Vagina (tissue), 2 donors: ENCODE results near the gene ITGAL. TPM values are rescaled to one million over a fixed set of nuclear protein-coding genes. Genes with fewer than 3 reads are reported as not detected.

Experiments used
- DNase-seq, 2 donors: peaks; one replicate each; pipeline ENCODE4 v3.0.0-alpha.2; 2017; ENCODE audit errors: extremely low spot score in 2 of 2
- H3K27ac ChIP-seq: fragments of 200-600 bp; sonication (generic); one replicate; pipeline ENCODE4 v1.5.1; 2019
- H3K27me3 ChIP-seq: fragments of 200-600 bp; sonication (generic); one replicate; pipeline ENCODE4 v1.5.1; 2019
- H3K36me3 ChIP-seq, 2 donors: fragments of 200-600 bp; sonication (generic); one replicate each; pipeline ENCODE4 v1.5.1; 2017 to 2019
- H3K4me1 ChIP-seq: fragments of 200-600 bp; sonication (generic); one replicate; pipeline ENCODE4 v1.5.1; 2019
- H3K4me3 ChIP-seq, 2 donors: fragments of 200-600 bp; sonication (generic); 1 replicate in 1 of 2; 2 replicates in 1 of 2; pipeline ENCODE4 v1.5.1; 2016 to 2019
- H3K9me3 ChIP-seq: fragments of 200-600 bp; sonication (generic); one replicate; pipeline ENCODE4 v1.5.1; 2019
- POLR2A ChIP-seq, 2 donors: fragments of 450-650 bp; IDR thresholded peaks; one replicate each; pipeline ENCODE4 v1.6.1; 2017; ENCODE audit warnings: antibody characterized with exemption in 2 of 2, mild to moderate bottlenecking in 2 of 2, moderate library complexity in 2 of 2
- POLR2AphosphoS5 ChIP-seq, 2 donors: sonication (generic); formaldehyde crosslinking; IDR thresholded peaks; one replicate each; pipeline ENCODE4 v1.9.0; 2017; ENCODE audit warnings: antibody characterized with exemption in 2 of 2, mild to moderate bottlenecking in 2 of 2, low read depth in 1 of 2; ENCODE audit not compliant: insufficient read depth in 1 of 2
- intact Hi-C: fragments of 100-400 bp; cut with DNase I; formaldehyde crosslinking; loops from one replicate; pipeline ENCODE4 v1.15.1; 2023
- total RNA-seq: library from RNA; depleted of rRNA; stranded (reverse); fragments of >200 nt; gene quantifications from one replicate; pipeline ENCODE4 v1.2.3, GENCODE V29; 2016
- TF ChIP-seq, protein P1 (sequence below), 3 experiments: fragments of 450-650 bp in 2 of 3; fragments of 200-600 bp in 1 of 3; sonication (generic) in 1 of 3; IDR thresholded peaks; one replicate each; pipeline ENCODE4 v1.5.1; 2017 to 2019; ENCODE audit warnings: antibody characterized with exemption in 3 of 3, mild to moderate bottlenecking in 2 of 3, moderate library complexity in 2 of 3

Gene ITGAL
- total RNA-seq, 1 donor from 2014 or later: 5.4 TPM

DNA sequence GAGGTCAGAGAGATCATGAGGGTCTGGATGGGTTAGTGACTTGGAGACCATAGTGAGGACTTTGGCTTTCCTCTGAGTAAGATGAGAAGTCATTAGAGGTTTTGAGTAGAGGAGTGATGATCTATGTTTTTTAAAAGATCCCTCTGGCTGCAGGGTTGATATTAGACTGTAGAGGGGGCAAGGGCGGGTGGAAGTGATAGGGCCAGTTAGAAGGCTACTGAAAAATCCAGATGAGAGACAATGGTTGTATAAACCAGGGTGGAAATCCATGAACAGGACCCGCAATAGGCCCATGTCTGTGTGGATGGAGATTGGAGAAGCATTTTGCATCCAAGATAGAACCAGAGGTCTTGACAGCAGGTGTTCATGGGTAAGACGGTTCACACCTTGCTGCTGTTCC lies 9.8 kb downstream of the ITGAL start:
- Histone ChIP-seq H3K9me3 (no peaks in the 10 kb centered on the region), H3K4me1 (no peaks in the 10 kb centered on the region), H3K27me3 (no peaks in the 10 kb centered on the region), H3K27ac (no peak overlapping the region), H3K36me3 (no peaks in the 10 kb centered on the region), H3K4me3 (no peak overlapping the region)
- TF ChIP-seq, protein P1, sequence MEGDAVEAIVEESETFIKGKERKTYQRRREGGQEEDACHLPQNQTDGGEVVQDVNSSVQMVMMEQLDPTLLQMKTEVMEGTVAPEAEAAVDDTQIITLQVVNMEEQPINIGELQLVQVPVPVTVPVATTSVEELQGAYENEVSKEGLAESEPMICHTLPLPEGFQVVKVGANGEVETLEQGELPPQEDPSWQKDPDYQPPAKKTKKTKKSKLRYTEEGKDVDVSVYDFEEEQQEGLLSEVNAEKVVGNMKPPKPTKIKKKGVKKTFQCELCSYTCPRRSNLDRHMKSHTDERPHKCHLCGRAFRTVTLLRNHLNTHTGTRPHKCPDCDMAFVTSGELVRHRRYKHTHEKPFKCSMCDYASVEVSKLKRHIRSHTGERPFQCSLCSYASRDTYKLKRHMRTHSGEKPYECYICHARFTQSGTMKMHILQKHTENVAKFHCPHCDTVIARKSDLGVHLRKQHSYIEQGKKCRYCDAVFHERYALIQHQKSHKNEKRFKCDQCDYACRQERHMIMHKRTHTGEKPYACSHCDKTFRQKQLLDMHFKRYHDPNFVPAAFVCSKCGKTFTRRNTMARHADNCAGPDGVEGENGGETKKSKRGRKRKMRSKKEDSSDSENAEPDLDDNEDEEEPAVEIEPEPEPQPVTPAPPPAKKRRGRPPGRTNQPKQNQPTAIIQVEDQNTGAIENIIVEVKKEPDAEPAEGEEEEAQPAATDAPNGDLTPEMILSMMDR (IDR thresholded peaks at IDR 0.05): no peak
- TF ChIP-seq POLR2AphosphoS5 (IDR thresholded peaks at IDR 0.05; ENCODE audit: insufficient read depth in 1 of 2, low read depth in 1 of 2) (no peak), POLR2A (IDR thresholded peaks at IDR 0.05) (no peak)
- no peak for DNase-seq
- intact Hi-C loops: no loop called here

DNA sequence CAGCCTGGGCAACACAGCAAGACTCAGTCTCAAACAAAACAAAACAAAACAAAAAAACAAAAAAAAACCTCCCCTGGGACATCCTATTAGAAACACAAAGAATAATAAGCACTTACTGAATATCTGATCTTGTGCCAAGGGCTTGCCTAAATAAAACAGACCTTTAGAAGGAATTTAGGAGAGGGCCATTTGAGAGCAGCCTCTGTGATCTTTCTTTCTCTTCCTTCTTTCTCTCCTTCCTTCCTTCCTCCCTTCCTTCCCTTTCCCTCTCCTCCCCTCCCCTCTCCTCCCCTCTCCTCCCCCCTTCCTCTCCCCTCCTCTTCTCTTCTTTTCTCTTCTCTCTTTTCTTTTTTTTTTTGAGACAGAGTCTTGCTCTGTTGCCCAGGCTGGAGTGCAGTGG lies 12.3 kb downstream of the ITGAL start:
- no peaks in the 10 kb centered on the region for H3K9me3 ChIP-seq
- H3K36me3 ChIP-seq: no peaks in the 10 kb centered on the region
- TF ChIP-seq POLR2A (IDR thresholded peaks at IDR 0.05): no peak
- TF ChIP-seq POLR2AphosphoS5 (IDR thresholded peaks at IDR 0.05; ENCODE audit: insufficient read depth in 1 of 2, low read depth in 1 of 2): no peak
- TF ChIP-seq, protein P1 (IDR thresholded peaks at IDR 0.05): no peak
- DNase-seq: no peak
- no peak overlapping the region for H3K4me3 ChIP-seq
- no peak overlapping the region for H3K27ac ChIP-seq
- intact Hi-C loops: no loop called here
- H3K4me1 ChIP-seq: no peaks in the 10 kb centered on the region
- H3K27me3 ChIP-seq: no peaks in the 10 kb centered on the region

DNA sequence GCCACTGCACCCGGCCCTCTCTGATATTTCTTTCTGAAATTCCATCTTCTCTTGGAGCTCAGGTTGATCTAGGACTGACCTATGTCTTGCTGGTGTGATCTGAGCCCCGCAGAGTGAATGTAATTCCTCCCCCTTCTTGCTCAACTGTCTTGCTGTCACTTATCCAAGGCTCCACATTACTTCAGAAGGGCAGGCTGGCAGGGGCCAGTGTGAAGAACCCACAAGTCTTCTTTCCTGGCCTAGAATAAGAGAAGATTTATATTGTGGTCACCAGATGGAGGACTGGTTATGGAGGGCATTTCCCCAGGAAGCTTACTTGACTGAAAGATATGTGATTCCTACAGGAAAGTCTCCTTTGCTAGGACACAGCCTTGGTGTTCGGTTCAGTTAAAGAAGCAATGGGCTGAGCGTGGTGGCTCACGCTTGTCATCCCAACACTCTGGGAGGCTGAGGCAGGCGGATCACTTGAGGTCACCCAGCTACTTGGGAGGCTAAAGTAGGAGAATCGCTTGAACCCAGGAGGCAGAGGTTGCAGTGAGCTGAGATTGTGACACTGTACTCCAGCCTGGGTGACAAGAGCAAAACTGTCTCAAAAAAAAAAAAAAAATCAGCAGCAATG lies 13.4 kb downstream of the ITGAL start:
- intact Hi-C loops: no loop called here
- no peak overlapping the region for H3K4me3 ChIP-seq
- no peak for TF ChIP-seq POLR2AphosphoS5 (IDR thresholded peaks at IDR 0.05; ENCODE audit: insufficient read depth in 1 of 2, low read depth in 1 of 2)
- TF ChIP-seq POLR2A (IDR thresholded peaks at IDR 0.05): no peak
- H3K27me3 ChIP-seq: no peaks in the 10 kb centered on the region
- H3K27ac ChIP-seq: no peak overlapping the region
- H3K36me3 ChIP-seq: no peaks in the 10 kb centered on the region
- no peaks in the 10 kb centered on the region for H3K9me3 ChIP-seq
- DNase-seq: no peak
- H3K4me1 ChIP-seq: no peaks in the 10 kb centered on the region

DNA sequence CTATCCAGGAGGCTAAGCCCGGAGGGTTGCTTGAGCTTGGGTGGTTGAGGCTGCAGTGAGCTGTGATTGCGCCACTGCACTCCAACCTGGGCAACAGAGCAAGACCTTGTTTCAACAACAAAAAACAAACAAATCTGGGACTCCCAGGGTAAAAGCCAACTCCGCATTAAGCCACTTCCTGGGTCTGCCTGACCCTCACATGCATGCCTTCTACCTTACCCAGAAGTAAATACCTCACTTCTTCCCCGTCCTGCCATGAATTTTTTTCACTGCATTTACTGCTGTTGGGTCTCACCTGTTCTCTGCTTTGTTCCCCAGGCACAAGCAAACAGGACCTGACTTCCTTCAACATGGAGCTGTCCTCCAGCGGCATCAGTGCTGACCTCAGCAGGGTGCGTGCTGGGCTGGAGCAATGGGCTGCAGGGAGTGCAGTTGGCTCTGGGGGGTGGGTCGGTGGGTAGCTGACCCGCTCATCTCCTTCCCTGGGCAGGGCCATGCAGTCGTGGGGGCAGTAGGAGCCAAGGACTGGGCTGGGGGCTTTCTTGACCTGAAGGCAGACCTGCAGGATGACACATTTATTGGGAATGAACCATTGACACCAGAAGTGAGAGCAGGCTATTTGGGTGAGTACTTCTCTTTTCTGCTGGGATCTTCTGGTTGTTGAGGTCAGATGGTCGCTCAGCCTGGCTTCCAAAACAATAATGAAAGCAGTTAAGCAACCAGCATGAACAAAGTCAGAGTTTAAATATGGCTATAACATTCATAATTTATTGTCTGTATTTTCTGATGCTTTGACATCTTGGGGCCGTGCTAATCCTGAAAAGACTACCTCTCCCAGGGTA lies 16.4 kb downstream of the ITGAL start:
- H3K9me3 ChIP-seq: no peaks in the 10 kb centered on the region
- no peaks in the 10 kb centered on the region for H3K36me3 ChIP-seq
- no peaks in the 10 kb centered on the region for H3K27me3 ChIP-seq
- no peak for DNase-seq
- TF ChIP-seq POLR2AphosphoS5 (IDR thresholded peaks at IDR 0.05; ENCODE audit: insufficient read depth in 1 of 2, low read depth in 1 of 2) (no peak), POLR2A (IDR thresholded peaks at IDR 0.05) (no peak)
- TF ChIP-seq, protein P1 (IDR thresholded peaks at IDR 0.05): no peak
- intact Hi-C loops: no loop called here
- no peak overlapping the region for H3K27ac ChIP-seq
- no peak overlapping the region for H3K4me3 ChIP-seq
- H3K4me1 ChIP-seq: no peaks in the 10 kb centered on the region

DNA sequence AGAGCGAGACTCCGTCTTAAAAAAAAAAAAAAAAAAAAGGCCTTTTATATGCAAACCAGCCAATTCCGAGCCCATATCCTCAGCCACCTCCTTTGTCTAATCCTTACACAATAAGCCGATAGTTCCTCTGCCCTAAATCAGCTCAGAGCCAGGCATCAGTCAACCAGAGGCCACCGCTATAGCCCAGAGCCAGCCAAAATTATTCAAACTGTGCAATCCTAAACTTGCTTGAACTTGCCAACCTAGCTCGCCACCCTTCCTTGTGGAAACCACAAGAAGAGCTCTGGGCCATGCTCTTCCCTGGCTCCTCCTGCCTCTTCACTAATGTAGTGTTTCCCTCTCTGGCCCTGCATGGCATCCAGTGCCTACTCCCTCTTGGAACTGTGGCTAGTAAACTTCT lies 17.7 kb downstream of the ITGAL start:
- H3K27ac ChIP-seq: no peak overlapping the region
- H3K27me3 ChIP-seq: no peaks in the 10 kb centered on the region
- intact Hi-C loops: no loop called here
- no peak for DNase-seq
- H3K4me1 ChIP-seq: no peaks in the 10 kb centered on the region
- no peaks in the 10 kb centered on the region for H3K36me3 ChIP-seq
- TF ChIP-seq POLR2AphosphoS5 (IDR thresholded peaks at IDR 0.05; ENCODE audit: insufficient read depth in 1 of 2, low read depth in 1 of 2): peak in 1 of 2 donors; percentile 35
- TF ChIP-seq, protein P1 (IDR thresholded peaks at IDR 0.05): no peak
- no peaks in the 10 kb centered on the region for H3K9me3 ChIP-seq
- H3K4me3 ChIP-seq: no peak overlapping the region
